GM21576 (cell line): ENCODE data around the gene CDC42BPB.

Experiments
- ATAC-seq: cut with Tn5 transposase; IDR thresholded peaks from one replicate; pipeline ENCODE4 v1.9.1; 2021; ENCODE audit warnings: mild to moderate bottlenecking, moderate library complexity; ENCODE audit not compliant: unreplicated experiment

CDC42BPB gene

DNA sequence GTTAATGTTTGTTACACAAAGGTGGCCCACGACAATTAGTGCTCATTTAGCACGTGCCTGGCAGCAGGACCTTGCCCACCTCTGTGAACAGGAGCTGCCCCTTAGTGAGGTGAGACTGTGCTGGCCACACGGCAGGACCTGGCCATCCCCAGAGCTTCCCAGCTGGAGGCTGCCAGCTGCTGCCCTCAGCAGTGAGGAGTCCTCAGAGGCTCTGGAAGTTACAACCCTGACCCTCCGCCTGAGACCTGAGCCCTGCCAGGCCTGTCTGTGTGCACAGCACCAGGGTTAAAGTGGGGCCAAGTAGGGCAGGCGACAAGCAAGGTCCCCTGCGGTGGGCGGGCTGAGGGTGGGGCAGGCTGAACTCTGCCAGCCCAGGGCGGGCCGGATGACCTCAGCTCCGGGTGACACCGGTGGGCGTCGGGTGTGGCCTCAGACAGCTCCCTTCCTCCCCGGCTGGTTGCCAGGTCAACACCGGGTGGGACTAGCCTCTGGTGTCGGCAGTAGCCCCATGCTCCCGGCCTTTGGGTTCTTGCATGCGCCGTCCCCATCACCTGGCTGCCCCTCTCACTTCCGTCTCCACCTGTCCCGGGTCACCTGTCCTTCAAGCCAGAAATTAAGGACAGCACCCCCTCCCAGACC is 17.5 kb upstream of the CDC42BPB start:
- ATAC-seq: no peak

DNA sequence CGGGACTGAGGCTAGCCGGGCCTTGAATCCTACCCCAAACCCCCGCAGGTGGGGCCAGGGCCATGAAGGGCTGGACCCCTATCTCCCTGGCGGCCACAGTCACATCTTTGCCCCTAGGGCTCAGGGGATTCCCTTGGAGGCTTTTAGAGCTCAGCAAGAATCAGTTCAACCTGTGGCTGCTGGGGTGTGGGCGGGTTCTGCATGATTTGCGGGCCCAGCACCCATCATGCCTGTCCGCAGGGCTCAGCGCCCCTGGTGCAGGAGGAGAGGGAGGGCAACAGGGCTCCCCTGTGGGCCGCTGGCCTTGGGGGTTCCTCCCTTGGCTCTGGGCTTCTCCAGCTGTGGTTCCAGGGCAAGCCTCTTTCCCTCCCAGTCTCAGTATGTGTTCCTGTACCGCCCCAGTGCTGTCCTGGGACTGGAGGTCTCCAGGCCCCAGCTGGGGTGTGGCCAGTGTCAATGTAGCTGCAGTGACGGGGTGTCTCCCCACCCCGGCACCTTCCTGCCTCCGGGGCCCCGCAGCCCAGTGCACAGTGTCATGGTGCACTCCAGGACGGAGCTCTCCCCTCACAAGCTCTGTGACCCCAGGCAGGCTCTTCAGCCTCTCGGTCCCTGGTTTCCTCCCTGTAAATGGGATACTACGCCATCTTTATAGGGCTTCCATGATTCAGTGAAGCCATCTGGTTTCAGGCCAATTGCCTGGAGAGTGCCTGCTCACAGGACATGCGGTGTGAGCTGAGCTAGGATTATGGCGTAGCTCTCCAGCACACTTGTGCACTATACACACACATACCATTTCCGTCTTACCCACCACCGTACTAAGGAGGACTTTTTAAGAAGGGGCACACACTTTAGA is 16.8 kb upstream of the CDC42BPB start:
- no peak for ATAC-seq

DNA sequence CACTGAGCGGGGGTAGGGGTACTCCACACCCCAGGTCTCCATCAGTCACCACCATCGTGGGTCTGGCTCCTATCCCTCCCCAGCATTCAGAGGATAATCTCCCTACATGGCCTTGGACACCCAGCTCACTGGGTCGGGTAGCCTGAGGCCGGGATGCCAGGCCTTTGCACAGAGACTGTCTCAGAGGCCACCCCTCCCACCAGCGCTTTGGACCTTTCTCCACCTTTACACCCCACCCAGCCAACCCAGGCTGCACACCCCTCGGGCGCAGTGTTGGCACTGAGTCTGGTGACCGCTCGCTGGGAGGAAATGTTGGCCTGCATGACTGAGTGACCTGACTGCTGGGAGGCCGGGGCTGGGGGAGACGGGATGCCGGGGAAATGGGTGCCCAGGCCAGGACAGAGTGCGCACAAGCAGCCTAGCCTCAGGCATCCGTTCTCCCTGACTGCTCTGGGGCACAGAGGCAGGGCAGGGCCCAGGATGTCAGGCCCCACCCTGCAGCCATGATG is 16.1 kb upstream of the CDC42BPB start:
- no peak for ATAC-seq

DNA sequence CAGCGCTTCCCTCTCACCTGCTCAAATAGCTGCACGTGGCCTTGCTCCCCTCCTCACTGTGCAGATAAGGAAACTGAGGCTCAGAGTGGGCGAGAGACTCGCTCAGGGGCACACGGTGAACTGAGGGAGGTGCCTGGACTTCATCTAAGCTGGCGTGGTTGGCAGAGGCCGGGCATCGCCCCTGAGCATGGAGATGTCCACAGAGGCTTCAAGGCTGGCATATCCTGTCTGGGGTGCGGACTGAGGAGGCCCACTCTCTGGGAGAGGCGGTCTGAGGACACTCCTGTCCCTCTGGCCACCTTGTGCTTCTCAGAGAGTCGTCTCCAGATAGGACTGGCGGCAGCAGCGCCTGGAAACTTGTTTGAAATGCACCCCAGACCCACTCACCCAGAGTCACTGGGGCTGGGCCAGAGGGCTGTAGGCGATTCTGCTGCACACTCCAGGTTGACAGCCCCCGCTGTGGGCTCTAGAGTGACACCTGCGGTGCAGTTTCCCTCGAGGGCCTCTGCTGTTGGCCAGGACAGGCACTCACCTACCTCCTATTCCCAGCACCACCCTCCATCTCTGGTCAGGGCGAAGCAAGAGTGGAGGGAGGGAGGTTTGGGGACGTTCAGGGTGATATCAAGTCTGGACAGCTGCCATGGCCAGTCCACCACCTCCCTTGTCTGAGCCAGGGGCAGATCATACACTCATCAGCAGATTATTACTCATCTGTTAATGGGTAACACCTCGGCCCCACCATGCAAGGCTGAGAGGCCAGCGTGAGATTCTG is 15.4 kb upstream of the CDC42BPB start:
- no peak for ATAC-seq

DNA sequence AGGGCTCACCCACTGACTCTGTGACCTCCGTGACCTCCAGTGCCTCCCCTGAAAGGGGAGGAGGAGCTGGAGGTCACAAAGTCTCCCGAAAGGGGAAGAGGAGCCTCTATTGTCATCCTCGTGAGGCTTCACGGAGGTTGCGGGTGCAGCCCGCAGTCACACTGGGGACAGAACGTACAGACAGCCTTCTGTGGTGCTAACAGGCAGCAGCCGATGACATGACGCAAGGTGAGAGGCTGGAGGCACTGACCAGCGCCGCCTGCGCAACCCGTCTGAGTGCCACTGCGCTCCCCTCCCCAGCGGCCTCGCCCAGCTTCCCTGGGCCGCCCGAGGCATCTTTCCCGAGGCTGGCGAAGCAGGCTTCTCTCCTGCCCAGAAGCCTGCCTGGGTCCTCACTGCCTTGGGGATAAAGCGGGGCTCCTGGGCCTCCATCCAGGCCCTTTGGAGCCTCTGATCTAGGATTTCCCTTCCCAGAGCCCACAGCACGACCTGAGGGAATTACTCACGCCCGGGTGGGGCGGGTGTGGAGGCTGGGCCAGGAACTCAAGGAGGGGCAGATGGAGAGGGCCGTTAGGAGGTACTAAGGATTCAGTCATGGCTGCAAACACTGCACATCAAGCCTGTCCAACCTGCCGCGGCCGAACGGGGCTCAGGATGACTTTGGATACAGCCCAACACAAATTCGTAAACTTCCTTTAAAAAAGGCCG is 14.3 kb upstream of the CDC42BPB start:
- no peak for ATAC-seq

DNA sequence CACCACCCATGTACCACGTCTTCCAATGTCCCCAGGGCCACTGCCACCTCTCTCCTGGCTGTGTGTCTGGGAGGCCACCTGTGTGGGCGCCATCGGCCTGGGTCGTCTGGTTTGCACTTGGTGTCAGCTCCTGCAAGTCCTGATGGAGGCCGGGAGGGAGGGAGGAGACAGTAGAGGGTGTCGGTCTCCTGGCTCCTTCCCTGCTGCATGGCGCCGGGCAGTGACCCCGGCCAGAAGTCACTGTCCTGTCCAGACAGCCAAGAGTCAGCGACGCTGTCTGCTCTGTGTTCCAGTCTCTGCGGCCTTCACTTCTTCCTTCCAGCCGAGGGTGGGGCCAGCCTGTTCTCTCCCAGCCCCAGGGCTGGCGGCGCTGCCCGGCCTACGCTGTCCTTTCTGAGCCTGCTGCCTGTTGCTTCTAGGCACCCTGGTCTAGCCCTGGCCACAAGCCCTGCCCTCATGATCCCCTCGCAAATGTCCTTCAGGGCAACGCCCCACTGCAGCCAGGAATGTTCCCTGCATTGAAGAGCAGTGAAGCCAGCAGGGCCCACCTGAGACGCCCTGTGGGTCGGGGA is 13.7 kb upstream of the CDC42BPB start:
- ATAC-seq: no peak

DNA sequence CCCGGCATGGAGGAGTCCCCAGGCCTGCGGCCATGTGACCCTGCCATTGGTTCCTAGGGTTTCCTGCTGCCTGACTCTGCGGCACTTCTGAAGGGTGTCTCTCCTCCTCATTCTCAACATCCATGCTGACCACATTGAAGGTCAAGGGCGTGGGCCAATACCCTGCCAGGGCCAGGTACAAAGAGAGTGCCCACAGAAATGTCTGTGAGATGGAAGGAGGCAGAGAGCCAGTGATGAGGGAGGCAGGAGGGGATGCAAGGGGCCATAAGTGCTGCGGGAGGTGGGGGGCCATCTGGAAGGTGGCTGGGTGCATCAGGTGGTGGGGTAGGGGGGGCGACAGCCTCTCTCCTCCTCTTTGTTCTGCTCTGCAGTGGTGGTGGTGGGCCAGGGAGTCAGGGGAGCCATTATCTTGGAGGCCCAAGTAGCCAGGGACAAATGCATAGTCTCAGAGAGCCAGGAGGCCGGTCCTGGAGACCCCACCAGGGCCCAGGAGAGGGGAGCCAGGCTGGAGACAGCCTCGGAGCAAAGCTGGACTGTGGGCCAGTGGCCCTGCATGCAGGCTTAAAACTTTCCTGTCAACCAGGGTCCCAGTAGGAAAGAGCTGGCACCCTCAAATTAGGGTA is 13.0 kb upstream of the CDC42BPB start:
- ATAC-seq: no peak

DNA sequence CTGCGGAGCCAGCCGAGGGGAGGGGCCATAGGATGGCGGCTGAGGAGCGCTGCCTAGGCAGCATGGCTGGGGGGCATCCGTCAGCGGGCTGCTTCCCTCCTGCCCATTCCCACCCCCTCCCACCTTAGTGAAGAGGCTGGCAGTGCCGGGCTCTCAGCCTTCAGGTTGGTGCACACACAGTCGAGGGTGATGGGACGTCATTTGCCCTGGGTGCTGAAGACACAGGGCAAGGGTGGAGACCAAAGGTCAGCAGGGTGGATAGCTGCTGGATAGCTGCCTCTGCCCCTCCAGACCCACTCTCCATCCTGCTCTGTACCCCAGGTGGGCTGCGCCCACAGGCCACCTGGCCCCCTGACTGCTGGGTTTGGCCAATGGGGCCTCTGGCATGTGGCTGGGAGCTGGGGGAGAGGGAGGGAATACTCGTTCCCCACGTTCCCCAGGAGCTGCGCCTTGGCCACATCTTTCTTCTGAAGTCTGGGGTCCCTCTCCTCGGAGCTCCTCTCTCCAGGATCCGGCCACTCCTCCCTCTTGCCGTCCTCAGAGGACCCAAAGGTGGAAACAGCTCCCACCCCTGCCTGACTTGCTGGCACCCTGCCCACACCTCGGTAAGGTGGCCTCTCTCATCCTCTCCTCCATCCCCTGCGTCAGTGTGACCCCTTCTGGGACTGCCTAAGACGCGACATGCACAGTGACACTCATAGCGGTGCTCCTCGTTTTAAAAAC is 11.2 kb upstream of the CDC42BPB start:
- ATAC-seq: no peak

DNA sequence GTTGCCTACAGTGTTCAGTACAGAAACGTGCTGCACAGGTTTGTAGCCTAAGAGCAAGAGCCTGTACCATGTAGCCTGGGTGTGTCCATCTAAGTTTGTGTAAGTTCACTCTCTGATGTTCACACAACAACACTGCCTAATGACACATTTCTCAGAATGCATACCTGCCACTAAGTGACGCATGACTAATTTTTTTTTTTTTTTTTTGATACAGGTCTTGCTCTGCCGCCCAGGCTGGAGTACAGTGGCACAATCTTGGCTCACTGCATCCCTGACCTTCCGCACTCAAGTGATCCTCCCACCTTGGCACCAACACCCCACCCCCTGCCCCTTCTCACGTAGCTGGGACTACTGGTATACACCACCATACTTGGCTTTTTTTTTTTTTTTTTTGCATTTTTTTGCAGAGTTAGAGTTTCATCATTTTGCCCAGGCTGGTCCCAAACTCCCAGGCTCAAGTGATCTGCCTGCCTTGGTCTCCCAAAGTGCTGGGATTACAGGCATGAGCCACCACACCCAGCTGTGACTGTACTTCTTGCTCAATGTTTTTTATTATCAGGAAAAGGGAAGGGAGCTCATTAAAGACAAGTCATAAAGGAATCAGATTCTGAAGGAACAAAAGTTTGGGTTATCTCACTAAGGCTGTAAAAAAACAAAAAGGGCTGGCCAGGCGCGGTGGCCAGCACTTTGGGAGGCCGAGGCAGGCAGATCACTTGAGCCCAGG is 10.0 kb upstream of the CDC42BPB start:
- ATAC-seq: no peak

DNA sequence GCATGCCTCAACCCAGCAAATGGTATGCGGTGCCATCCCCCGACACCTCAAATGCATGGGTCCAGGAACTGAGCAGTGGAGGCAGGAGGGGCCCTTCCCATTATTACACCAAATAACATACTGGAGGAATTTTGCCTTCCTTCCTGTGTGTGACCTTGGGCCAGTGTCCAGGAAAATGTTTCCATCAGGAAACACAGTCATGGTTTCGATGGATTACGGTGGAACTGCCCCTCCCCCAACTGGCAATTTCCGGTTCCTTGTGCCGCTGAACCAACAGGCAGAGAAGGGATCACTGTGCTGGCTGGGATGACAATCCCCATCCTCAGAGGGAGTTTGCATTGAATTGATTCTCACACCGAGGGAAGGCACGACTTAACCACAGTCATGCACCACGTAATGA is 9.1 kb upstream of the CDC42BPB start:
- no peak for ATAC-seq

DNA sequence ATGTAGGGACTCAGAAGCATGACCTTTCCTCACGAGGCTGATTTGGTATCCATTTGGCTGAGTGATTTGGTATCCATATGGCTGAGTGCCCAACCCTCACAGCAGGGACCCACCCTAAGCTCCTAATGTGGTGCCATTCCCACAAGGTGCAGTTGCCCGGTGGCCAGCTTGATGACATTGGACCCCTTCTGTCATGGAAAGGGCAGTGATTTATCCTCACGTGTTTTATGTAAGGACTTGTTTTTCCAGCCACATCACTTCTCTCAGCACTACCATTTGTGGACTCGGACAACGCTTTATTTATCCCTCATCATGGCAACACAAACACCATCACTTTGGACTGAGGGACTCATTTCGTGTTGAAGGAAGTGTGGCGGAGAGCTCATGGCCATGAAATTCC is 8.5 kb upstream of the CDC42BPB start:
- ATAC-seq: no peak

DNA sequence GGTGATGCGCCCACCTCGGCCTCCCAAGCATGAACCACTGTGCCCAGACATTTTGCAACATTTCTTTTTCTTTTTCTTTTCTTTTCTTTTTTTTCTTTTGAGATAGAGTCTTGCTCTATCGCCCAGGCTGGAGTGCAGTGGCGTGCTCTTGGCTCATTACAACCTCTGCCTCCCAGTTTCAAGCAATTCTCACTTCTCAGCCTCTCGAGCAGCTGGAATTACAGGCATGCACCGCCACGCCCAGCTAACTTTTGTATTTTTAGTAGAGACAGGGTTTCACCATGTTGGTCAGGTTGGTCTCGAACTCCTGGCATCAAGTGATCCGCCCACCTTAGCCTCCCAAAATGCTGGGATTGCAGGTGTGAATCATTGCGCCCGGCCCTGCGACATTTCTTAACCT is 7.6 kb upstream of the CDC42BPB start:
- no peak for ATAC-seq

DNA sequence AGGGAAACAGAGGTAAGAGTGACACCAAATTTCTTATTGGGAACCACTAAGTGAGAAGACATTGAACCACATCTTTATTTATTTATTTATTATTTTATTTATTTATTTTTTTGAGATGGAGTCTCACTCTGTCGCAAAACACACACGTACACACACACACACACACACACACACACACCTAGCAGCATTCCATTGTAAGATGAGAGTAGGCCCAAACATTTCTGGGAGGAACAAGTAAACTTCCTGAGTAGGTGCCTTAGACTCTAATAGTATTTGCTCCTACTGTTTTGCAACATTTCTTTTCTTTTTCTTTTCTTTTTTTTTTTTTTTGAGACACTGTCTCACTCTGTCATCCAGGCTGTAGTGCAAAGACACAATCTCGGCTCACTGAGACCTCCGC is 7.1 kb upstream of the CDC42BPB start:
- ATAC-seq: no peak

DNA sequence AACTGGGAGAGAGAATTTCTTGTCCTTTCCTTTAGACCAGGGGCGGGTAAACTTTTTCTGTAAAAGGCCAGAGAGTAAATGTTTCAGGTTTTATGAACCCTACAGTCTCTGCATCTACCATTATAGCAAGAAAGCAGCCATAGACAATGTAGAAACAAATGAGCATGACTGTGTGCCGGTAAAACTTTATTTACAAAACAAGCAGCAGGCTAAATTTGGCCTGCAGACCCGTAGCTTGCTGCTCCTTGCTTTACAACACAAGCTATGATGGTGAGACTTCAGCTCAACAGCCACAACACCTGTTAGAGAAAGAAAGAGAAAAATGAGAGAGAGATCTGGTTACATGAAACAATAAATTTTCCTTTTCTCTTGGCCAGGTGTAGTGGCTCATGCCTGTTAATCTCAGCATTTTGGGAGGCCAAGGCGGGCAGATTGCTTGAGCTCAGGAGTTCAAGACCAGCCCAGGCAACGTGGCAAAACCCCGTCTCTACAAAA is 4.2 kb upstream of the CDC42BPB start:
- no peak for ATAC-seq

DNA sequence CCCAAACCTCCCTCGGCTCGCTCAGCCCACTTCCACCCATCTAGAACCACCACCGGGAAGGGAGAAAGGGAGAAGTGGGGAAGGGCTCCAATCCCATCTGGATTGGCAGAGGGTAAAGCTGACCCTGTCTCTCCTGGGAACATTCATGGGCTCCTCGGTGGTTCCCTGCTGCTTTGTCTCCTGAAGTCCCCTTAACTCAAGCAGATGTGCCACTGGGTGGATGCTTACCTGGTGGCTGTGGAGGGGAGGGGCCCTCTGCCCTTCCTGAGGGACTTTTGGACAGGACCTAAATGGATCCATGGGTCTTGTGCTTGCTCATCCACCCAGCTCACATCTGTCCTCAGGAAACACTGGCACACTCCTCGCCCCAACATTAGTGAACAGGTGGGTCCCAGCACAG is 2.2 kb upstream of the CDC42BPB start:
- ATAC-seq: no peak

DNA sequence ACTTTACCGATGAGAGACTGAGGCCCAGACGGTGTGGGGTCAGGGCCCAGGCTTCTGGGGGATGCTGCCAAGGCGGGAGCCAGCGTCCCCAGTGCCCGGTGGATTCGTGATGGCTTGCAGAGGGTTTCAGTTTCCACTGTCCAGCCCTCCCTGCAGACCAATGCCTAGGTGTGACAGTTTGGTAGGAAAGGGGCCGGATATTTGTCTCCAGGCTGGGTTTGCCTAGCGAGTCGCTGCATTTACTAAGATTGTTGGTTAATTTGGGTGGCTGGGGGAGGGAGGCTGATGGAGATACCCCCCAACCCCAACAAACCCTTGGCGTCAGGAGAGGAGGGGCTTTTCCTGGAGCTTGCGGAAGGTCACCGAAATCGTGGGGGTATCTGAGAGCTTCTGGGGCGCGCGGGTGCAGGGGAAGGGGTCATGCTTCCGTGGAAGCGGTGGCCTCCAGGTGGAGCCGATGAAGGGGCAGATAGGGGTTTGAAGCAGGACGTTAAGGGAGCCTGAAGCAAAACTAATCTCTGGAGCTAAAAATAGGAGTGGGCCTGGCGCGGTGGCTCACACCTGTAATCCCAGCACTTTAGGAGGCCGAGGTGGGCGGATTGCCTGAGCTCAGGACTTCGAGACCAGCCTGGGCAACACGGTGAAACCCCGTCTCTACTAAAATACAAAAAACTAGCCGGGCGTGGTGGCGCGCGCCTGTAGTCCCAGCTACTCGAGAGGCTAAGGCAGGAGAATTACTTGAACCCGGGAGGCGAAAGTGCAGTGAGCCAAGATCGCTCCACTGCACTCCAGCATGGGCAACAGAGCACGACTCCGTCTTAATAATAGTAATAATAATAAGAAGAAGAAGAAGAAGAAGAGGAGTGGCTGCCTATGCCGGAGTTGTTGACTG is 1.1 kb upstream of the CDC42BPB start:
- ATAC-seq: no peak

DNA sequence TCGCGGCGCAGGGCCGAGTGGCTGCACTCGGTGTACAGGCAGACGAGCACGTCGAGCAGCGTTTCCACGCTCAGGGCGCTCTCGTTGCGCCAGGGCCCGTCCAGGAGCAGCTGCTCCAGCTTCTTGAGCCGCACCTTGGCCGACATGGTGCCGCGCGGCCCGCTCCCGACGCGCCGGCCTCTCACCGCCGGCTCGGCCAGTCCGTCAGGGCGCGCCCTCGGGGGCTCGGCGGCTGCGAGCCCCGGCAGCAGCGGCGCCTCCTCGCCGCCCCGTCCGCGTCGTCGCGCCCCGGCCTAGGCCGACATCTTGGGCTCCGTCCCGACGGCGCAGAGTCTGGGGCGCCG is 349 bp downstream of the CDC42BPB start:
- no peak for ATAC-seq
